Fibroblast of skin of left biceps (primary cell): ENCODE data around the gene SLC48A1.

Source experiments
- DNase-seq, 2 experiments: peaks; one replicate each; pipeline ENCODE4 v3.0.0-alpha.2; 2013; ENCODE audit warnings: low read depth in 2 of 2

Gene SLC48A1

DNA sequence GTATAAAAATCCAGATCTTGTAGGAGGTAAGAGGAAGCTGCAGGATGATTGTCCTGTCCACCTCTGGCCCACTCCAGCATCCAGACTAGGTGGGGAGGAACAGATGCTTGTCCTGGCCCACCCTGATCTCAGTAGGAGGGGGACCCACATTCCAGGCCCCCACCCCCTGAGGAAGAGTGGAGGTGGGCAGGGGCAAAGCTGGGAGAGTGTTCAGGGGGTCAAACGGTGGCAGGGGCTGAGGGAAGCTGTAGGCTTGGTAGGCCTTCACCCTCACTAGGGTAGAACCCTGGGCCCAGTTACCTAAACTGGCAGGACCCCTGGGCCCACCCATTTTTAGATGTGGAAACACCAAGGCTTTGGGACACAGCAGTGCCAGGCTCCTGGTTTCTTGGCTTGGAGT, 4.1 kb downstream of the SLC48A1 start:
- no peak for DNase-seq

DNA sequence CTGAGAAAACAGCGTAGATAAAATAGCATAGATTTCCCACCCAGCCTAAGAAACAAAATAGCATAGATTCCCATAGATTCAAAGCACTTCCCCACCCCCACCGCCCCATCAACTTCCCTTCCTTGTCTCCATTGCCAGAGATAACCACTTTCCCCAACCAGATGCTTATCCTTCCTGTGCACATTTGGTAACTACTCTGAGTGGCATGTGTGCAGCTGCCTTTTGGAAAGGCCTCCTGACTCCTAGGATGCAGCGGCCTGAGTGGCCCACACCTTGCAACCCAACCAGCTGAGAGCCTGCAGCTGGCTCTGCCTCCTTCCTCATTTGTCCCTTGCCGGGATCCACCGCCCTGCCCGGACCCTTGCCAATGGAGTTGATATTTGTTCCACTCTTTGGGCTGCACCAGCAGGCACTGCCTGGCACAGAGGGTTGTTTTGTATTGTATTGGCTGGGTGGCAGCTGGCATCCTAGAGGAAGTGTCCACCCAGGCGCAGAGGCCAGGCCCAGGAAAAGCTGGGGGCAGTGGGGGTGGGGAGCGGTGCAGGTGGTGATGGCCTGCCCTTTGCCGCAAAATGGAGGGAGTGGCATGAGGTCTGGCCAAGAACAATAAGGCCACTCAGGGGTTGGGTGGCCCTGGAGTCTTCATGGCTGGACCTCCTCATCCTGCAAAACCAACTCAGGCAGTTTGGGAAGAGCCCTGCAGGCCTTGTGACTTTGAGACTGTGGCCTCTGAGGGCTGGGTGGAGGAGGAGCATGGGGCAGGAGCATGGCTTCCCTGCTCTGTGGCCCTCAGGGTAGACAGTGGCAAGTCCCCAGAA, 4.9 kb downstream of the SLC48A1 start:
- DNase-seq: no peak

DNA sequence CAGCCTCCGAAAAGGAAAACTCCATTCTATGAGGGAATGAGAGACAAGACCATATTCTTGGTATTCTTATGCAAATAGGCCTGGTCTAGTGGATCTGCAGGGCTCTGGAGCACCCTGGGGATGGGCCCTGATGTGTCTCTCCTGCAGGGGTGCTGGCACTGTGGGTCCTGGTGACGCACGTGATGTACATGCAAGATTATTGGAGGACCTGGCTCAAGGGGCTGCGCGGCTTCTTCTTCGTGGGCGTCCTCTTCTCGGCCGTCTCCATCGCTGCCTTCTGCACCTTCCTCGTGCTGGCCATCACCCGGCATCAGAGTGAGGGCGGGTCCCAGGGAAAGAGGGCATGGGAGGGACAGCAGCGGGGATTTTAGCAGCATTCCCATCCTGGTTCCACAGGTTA, 5.8 kb downstream of the SLC48A1 start:
- DNase-seq: no peak

DNA sequence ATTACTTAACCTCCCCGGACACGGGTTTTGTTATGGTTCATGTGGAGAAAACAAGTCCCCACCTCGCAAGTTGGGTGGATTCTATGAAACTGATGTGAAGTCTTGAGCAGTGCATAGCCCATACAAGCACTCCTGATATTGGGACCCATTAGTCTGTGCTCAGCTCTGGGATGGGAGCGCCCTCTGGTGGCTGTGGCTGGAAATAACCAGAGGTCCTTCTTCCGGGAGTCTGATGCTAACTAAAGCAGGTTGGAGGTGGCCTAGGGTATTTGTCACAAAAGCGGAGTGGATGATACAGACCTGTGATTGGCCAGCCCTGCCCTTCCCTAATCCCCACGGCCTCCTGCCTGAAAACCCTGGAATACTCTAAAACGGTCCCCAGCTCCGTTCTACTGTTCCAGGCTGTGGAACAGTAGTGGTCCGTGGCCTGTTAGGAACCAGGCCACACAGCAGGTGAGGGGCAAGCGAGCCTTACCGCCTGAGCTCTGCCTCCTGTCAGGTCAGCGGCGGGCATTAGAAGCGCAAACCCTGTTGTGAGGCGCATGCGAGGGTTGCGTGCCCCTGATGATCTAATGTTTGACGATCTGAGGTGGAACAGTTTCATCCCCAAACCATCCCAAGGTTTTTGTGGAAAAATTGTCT, 6.4 kb downstream of the SLC48A1 start:
- DNase-seq: peak; percentile 53 to 54

DNA sequence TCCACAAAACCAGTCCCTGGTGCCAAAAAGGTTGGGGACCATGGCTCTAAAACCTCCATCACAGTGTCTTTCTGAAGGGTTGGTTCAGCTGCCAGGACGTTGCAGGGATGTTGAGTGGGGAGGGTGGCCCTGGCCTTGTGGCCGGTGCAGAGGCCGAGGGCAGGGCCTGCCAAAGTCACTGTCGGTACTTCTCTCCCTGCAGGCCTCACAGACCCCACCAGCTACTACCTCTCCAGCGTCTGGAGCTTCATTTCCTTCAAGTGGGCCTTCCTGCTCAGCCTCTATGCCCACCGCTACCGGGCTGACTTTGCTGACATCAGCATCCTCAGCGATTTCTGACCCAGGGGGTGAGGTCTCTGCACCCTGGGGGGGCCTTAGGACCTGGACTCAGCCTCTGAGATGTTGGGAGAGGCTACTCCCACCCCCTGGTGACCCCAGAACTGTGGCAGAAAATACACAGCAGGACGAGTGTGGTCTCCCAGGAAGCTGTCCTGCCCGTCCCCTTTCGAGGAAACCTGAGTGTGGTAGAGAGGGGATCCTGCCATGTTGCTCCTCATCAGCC, 7.0 kb downstream of the SLC48A1 start:
- no peak for DNase-seq

DNA sequence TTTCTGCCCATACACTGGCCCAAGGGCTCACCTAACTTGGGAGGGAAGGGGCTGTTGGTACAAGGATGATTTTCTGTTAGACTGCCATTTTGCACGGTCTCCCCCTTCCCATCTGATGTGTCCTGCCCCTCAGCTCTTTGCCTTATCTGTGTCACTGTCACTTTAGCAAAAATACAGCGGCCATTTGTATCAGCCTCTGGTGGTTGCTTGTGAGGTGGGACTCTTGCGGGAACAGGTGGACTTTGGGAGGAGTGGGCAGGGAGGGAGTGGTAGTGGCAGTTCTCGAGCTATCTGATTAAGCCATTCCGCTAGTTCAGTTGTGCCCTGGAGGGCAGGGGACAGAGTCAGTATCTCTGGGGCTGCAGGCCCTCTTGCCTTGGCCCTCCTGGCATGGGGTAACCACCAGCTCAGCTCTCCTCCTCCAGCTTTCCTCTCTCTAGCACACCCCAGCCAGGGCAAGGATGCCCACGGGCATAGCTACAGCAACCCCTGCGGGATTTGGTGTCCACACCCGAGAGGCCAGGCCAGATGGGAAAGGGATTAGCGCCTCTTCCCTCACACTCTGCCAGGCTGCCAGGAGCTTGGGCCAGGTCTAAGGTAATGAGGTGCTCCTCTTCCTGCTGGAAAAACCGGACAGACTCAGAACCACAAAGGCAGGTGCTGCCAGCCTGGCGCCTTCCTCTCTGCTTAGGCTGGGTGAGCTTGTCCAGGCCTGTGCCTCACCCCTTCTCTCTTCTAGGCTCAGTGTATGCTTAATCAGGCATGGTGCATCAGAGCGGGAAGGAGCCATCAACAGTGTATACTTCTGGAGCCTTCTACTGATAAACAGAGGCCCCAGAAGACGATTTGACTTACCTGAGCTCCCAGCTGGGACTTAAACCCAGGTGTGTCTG, 8.7 kb downstream of the SLC48A1 start:
- DNase-seq: no peak

DNA sequence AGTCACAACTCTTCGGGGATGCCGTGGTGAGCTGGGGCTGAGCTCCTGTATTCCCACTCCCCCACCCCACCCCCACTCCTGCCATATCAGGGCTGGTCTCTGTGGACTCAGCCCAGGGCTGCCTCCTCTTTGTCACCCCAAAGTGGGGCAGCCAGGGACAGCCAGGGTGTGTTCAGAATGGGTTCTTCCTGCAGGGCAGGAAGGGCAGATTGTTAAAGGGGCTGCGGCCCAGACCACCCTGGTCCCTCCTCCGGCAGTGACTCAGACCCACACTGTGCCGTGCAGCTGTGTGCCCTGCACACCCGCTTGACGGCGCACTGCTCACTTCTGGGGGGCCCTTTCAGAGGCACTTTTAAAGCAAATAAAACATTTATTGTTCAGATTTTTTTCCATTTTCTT, 9.3 kb downstream of the SLC48A1 start:
- no peak for DNase-seq

DNA sequence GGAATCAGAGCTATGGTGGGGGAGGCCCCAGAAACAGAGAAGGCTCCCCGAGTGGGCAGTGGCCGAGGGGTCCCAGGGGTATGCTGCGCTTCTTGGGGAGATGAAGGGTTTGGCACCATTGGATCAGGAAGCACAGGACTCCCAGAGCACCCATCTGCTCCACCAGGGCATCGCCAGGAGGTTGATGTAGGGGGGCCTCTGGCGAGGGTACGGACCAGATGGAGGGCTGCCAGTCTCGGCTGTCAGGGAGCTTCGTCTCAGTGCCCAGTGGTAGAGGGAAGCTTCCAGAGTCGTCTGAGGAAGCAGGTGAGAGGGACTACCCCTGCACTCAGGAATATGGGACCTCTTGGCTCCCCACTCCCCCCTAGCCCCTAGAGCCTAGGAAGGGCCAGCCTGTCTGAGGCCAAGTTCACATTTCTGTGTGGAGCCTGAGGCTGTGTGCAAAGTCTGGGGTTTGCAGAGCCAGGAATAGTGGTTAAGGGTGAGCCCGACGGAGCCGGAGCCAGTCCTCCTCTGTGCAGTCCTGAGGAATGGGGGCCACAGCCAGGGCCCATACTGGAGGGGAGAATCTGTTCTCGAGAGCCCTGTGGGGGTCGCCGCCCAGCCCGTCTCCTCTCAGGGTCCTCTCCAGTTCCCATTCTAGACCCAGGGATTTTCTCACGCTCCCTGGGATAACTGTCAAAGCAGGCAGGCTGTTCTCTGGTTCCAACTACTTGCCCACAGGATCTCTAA, 10.2 kb downstream of the SLC48A1 start:
- DNase-seq: no peak

DNA sequence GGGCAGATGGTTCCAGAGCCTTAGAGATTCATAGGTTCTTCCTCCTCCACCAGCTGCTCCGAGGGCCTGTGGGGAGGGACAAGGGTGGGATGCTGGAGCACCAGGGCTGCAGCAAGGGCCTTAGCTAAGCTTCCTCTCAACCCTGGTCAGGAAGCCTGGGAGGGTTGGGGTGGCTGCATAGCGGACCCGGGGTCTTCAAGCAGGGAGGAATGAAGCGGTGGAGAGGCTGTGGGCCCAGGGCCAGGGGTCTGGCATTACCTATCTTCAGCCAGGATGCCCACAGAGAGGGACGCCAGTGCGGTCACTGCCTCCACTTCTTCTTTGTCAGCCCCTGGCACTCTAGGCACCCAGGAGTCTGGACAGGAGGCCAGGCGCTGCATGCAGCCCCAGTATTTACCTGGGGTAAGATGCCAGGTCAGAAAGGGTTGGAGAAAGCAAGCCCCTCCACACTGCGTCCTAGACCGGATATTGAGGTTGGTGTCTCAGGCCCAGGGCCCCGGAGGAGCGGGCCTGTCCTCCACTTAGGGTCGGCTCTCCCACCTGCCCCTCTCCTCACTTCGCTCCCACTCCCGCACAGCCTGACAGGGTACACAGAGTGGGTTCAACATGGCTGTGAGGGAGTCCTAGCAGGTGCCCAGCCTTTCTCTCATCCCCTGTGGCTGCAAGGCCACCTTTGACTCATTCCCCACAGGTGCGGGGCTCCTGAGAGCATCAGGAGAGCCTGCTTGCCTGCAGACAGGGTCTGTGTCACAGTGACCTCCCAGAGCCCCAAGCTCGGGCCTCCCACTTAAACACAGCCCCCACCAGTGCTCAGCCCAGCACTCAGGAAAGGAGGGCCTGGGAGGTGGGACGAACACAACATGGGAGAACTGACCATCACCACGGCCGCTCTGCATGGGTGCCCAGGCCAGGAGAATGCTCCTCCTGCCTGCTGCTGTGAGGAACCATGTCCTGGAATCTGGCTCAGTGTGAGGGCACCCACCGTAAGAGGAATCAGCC, 11.1 kb downstream of the SLC48A1 start:
- DNase-seq: no peak

DNA sequence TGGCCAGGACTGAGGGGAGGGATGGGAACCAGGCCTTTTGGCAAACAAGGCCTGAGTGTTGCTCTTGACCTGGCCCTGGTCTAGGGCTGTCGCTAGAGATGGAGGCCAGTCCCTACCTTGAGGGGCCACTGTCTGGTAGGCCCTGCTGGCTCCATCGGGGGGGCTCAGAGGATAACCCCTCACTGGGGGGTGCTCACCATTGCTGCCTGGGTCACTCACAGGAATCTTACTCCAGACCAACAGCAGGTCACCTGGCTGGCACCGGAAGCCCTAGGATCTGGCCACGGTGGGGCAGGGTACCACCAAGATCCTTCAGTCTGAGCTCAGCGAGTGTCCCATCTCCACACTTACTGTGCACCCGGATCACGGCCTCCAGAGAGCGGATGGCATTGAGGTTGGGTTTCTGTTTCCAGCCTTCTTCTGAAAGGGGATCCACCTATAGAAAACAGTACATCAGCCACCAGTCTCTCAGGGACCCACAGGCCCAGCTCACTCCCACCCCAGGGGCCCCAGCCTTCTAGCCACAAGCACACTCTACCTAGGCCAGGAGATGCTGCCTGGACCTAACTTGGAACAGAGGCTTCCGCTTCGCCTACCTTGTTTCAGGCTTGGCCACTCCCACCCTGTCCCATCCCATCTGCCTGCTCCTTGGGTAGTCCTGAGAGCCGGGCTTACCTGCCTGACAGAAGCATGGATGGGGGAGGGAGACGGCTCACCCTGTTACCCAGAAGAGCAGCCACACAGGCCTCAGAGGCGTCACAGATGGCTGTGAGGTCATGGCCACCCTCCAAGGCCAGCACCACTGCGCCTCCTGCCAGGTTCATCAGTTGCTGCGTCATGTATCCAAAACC, 12.2 kb downstream of the SLC48A1 start:
- DNase-seq: no peak

DNA sequence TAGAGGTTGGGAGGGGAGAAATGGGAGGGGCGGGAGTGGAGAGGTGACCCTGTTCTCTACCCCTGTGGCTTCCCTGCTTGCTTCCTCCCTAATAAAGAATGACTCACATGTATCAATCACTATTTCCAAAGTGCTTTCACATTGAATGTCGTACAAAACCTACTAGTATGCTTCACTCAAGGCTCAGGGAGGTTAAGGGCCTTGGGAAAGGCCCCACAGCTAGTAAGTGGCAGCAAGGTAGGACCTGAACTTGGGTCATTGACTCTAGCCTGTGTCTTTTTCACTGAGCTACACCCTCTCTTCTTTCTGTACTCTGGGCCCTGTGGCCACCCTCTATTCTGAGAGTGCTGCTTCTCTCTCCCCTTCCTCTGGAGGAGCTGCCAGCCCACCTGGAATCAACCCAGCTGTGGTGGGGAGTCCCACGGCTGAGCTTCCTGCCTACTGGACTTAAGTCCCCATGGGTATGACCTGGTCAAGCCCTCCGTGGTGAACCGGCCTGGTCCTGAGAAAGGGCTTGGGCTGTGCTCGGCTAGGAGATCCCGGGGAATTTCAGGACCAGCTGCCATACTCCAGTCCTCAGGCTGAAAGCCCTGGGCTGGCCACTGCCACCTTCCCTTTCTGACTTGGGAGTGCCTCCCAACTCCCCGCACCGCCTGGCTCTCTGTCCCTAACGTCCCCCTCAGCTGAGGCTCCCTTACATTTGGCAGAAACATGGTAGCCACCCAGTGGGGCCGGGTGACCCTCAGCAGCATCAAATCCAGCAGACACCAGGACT, 13.0 kb downstream of the SLC48A1 start:
- no peak for DNase-seq

DNA sequence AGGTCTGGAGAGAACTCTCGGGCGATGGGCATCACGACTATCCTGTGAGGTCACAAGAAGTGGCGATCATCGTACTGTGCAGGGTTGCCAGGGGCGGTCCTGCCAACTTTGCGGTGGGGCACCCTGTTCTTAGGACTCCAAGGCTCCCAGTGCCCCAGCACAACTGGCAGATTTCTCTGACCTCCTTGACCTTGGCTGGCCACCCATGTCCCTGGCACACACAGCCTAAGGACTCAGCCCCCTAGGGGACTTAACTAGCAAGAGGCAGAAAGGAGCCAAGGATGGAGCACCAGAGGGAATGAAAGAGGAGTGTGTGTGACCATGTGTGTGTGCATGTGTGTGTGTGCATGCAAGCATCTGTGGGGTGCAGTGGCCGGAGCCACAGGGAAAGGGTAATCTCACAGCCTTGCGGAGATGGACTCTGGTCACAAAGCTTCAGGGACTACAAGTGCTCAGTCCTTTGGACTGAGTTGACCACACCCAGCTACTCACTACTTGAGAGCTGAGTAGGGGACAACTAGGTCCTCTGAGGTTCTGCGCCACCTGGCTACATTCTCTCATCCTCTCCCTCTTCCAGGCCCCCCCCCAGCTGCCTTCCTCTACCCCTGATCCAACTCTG, 13.7 kb downstream of the SLC48A1 start:
- no peak for DNase-seq

DNA sequence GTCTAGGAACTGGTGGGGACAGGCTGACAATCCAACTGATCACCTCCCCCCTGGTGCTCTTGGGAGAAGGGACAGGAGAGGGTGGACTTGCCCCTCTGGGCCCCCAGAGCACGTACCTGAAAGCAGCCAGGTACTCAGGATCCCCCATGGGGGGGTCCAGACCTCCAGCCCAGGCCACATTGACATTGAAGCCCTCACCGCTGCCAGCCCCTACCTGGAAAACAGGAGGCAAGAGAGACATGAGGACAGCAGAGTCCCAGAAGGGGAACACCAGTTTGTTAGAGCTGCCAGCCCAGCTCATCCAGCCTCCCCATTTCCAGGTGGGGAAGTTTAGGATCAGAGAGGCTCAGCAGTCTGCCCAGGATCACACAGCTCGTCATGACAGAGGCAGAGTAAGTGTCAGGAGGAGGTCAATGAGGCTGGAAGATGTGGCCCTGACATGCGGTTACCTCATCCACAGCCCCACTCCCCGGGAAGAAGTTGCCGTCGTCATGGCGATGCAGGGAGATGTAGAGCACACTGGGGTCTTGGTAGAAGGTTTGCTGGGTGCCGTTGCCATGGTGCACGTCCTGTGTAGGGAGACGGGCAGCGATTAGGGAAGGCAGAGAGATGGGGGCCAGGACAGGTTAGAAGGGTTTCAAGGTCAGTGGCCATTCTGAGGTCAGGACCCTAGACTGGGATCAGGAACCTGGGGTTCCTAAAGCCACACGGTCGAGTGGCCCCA, 14.7 kb downstream of the SLC48A1 start:
- no peak for DNase-seq

DNA sequence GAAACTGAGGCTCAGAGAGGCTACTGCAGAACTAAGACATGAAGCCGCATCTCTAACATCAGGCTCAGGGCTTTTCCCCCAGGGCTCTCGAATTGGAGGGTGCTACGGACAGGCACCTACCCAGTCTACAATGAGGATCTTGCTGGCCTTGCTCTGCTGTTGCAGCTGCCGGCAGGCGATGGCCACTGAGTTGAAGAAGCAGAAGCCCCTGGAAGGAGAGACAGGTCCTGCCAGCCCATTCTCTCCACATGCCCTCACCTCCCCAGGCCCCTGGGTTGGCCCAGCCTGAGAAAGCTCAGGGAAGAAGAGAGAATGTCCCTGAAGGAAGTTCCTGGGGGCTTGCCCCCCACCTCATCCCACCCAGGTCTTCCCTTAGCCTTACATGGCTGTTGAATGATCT, 16.1 kb downstream of the SLC48A1 start:
- no peak for DNase-seq

DNA sequence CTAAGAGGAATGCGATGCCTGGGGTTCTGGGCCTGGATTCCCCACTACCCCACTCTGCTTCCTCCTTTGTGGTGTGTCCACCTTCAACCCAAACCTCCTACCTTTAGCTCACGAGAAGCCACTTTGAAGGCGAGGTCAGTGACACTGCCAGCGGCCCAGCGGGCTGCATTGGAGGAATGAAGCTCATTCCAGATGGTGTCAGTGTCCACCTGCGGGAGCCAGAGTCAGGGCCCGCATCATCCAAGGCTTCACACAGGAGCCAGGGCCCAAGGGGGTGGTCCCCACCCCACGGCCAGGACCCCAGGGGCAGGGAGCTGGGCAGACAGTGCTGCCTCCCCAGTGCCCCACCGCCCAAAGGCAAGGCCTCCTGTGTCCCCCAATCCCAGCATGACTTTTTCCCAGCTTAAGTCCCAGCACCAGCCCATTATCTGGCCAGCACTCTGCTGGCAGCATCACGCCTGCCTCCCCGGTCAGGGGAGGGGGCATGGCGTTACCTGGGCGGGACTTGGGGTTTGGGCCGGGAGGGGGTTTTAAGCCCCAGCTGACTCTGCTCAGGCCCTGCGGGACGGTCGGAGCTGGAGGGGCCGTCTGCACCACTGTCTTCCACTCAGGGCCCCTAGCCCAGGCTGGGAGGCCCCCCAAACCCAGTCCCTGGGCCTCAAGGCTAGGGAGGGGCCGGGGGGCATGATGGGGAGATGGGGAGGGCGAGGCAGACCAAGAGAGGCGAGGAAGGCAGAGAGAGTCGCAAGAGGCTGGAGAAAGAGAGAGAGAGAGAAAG, 16.9 kb downstream of the SLC48A1 start:
- DNase-seq: no peak

DNA sequence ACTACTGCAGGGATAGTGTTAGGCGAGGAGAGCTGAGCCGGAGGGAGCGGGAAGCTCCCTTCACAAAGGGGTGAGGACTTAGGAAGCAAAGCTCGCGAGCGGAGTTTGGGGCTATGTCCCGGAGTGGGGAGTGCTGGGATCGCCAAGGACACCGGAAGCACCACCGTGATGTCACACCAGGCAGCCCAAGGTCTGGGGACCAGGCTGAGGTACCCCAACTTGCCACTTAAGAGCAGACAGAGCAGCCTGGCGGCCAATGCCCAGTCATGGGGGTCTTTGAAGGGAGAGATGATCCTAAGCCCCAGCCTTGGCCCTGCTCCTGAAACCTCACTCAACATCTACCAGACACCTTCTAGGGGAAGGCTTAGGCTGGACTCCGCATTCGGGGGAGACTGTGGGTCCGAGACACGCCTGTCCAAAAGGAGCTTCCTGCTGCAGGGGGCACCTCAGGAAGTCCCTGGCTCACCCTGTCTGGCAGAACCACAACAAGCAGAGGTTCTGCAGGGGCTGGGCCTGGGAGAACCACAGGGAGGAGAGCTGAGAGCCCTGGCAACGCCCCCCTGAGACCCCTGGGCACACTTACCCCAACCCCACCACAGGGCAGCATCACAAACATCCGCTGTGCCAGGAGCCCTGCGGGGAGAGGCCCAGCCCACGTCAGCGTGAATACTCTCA, 17.8 kb downstream of the SLC48A1 start:
- no peak for DNase-seq
